K562 (cell line): Measurements from ENCODE around the gene PTPN7. TPM values are rescaled to one million over a fixed set of nuclear protein-coding genes. Genes with fewer than 3 reads are reported as not detected.
A peak's percentile ranks its signal among the peaks of the same experiment; 100 is the strongest.

Source experiments
- ATF7 ChIP-seq: fragments of 450-650 bp; IDR thresholded peaks from 2 replicates; pipeline ENCODE4 v1.7.1; 2014; ENCODE audit warnings: mild to moderate bottlenecking, moderate library complexity
- CBX5 ChIP-seq: IDR thresholded peaks from 2 replicates; pipeline ENCODE4 v1.6.1; 2014; ENCODE audit warnings: low read depth, borderline replicate concordance
- CLOCK ChIP-seq: fragments of 250-450 bp; sonication (Bioruptor Pico); IDR thresholded peaks from 2 replicates; pipeline ENCODE4 v1.4.0; 2020; ENCODE audit warnings: mild to moderate bottlenecking, moderate library complexity, borderline replicate concordance
- DIDO1 ChIP-seq: fragments of 450-650 bp; IDR thresholded peaks from 2 replicates; pipeline ENCODE4 v1.6.1; 2016; ENCODE audit warnings: low read depth, missing biosample characterization, missing genetic modification characterization
- ETV1 ChIP-seq: fragments of 450-650 bp; conservative IDR thresholded peaks from 2 replicates; pipeline ENCODE4 v1.6.1; 2016; ENCODE audit warnings: missing genetic modification characterization, control low read depth, low read depth, missing compliant biosample characterization
- FOXM1 ChIP-seq, 2 experiments: fragments of 450-650 bp in 1 of 2; sonication (generic) in 1 of 2; formaldehyde crosslinking in 1 of 2; IDR thresholded peaks; 2 replicates each; pipeline versions ENCODE4 v1.6.1 to v1.9.0; 2017 to 2022; ENCODE audit warnings: low read depth in 2 of 2, mild to moderate bottlenecking in 2 of 2, missing genetic modification reagents in 1 of 2, moderate library complexity in 1 of 2
- HDAC2 ChIP-seq: fragments of 450-650 bp; IDR thresholded peaks from 2 replicates; pipeline ENCODE4 v1.6.1; 2016; ENCODE audit warnings: mild to moderate bottlenecking
- ILF3 ChIP-seq: fragments of 450-650 bp; IDR thresholded peaks from 2 replicates; pipeline ENCODE4 v1.6.1; 2018; ENCODE audit warnings: antibody characterized with exemption, mild to moderate bottlenecking, moderate library complexity, borderline replicate concordance
- KLF6 ChIP-seq: fragments of 250-450 bp; sonication (Bioruptor Pico); IDR thresholded peaks from 2 replicates; pipeline ENCODE4 v1.4.0; 2020; ENCODE audit warnings: mild to moderate bottlenecking, moderate library complexity, borderline replicate concordance
- MED1 ChIP-seq: sonication (generic); formaldehyde crosslinking; IDR thresholded peaks from 2 replicates; pipeline ENCODE4 v1.8.1; 2023; ENCODE audit warnings: missing genetic modification reagents, borderline replicate concordance
- NUFIP1 ChIP-seq: fragments of 450-650 bp; IDR thresholded peaks from 2 replicates; pipeline ENCODE4 v1.6.1; 2018; ENCODE audit not compliant: partially characterized antibody
- SMAD3 ChIP-seq: fragments of 450-650 bp; formaldehyde crosslinking; conservative IDR thresholded peaks from 2 replicates; pipeline ENCODE4 v1.4.0; 2020; ENCODE audit warnings: mild to moderate bottlenecking
- SPI1 ChIP-seq: IDR thresholded peaks from 2 replicates; pipeline ENCODE4 v1.6.1; 2011; ENCODE audit warnings: low read depth, low read length, control low read depth, borderline replicate concordance
- TAF7 ChIP-seq: fragments of 450-650 bp; IDR thresholded peaks from 2 replicates; pipeline ENCODE4 v1.6.1; 2016; ENCODE audit warnings: missing genetic modification characterization, missing compliant biosample characterization
- ZBTB2 ChIP-seq: fragments of 450-650 bp; IDR thresholded peaks from 2 replicates; pipeline ENCODE4 v1.6.1; 2016; ENCODE audit warnings: antibody characterized with exemption
- ZNF316 ChIP-seq: fragments of 450-650 bp; IDR thresholded peaks from 2 replicates; pipeline ENCODE4 v1.6.1; 2016
- ZNF592 ChIP-seq: fragments of 450-650 bp; IDR thresholded peaks from 2 replicates; pipeline ENCODE4 v1.6.1; 2017; ENCODE audit warnings: antibody characterized with exemption, mild to moderate bottlenecking
- ZNF766 ChIP-seq: fragments of 200-800 bp; sonication (Bioruptor generic); conservative IDR thresholded peaks from 2 replicates; pipeline ENCODE4 v1.6.1; 2016; ENCODE audit warnings: missing genetic modification characterization, missing compliant biosample characterization
- ZNF77 ChIP-seq: fragments of 250-450 bp; sonication (Bioruptor Pico); IDR thresholded peaks from 2 replicates; pipeline ENCODE4 v1.5.0; 2020
- polyA plus RNA-seq, 8 experiments: library from polyadenylated mRNA; depleted of rRNA in 4 of 8; stranded (reverse) in 5 of 8; unstranded in 3 of 8; fragments of >200 nt; fragmentation: Nextera tagmentation in 2 of 8; fragmentation: Illumina TruSeq in 1 of 8; extraction: Ambion mirVana in 2 of 8; extraction: Trizol in 1 of 8; gene quantifications; 2 replicates each; pipeline versions ENCODE4 v1.2.1 to v1.2.3, GENCODE V29; 2011 to 2014; ENCODE audit warnings: inconsistent platforms in 1 of 8, missing spikeins in 1 of 8
- total RNA-seq, 7 experiments: library from RNA; depleted of rRNA in 6 of 7; stranded (reverse); fragments of >200 nt in 6 of 7; fragmentation: Illumina TruSeq in 2 of 7; extraction: Trizol in 2 of 7; gene quantifications; 2 replicates each; pipeline versions ENCODE4 v1.2.1 to v1.2.3, GENCODE V29; 2011 to 2021; ENCODE audit warnings: low replicate concordance in 1 of 7

Gene PTPN7
- total and polyA plus RNA-seq, 9 of the 15 experiments (the other 6 are each of a cell fraction or from before 2014, with no cell fraction given): 18.7 to 144 (median 120) TPM

- TF ChIP-seq ZNF77 (no peak), ILF3 (no peak), CLOCK (CRISPR knock-in tag) (0 out of 2 replicates have a peak, but pooled peaks have one; percentile 9), DIDO1 (tag) (no peak), CBX5 (no peak), NUFIP1 (no peak), ZNF316 (peak; percentile 85), KLF6 (0 out of 2 replicates have a peak, but pooled peaks have one; percentile 27), HDAC2 (peak; percentile 54; the same call in 1 of the 2 replicates), ZBTB2 (0 out of 2 replicates have a peak, but pooled peaks have one; percentile 54), SMAD3 (CRISPR knock-in tag) (0 out of 2 replicates have a peak, but pooled peaks have one; percentile 3), ETV1 (tag) (peak; percentile 20), ZNF766 (CRISPR knock-in tag) (peak; percentile 11), ATF7 (peak; percentile 44), TAF7 (no peak), SPI1 (peak; percentile 78; the same call in 1 of the 2 replicates), ZNF592 (peak; percentile 37), MED1 (CRISPR knock-in tag) (no peak), FOXM1 (IDR thresholded peaks at IDR 0.05; ENCODE audit: low read depth) (no peak), FOXM1 (CRISPR knock-in tag; IDR thresholded peaks at IDR 0.05; ENCODE audit: low read depth) (0 out of 2 replicates have a peak, but pooled peaks have one; percentile 32)
Measured at GRCh38 chr1:202162418-202163280, 2.2 kb upstream of the PTPN7 start (continued).
